Osteocyte (in vitro differentiated cells): ENCODE measurements around the gene PGS1. TPM values are rescaled to one million over a fixed set of nuclear protein-coding genes. Genes with fewer than 3 reads are reported as not detected.

Experiments
- DNase-seq: peaks from one replicate; pipeline ENCODE4 v3.0.0; 2021; ENCODE audit warnings: mixed read lengths; ENCODE audit not compliant: unreplicated experiment; ENCODE audit errors: extremely low spot score
- H3K27ac Mint-ChIP-seq: one replicate; pipeline ENCODE4 v1.8.0; 2021; ENCODE audit warnings: mild to moderate bottlenecking, mixed read lengths; ENCODE audit not compliant: unreplicated experiment
- H3K27me3 Mint-ChIP-seq: one replicate; pipeline ENCODE4 v1.8.0; 2021; ENCODE audit warnings: mixed read lengths; ENCODE audit not compliant: unreplicated experiment
- H3K36me3 Mint-ChIP-seq: one replicate; pipeline ENCODE4 v1.8.0; 2021; ENCODE audit warnings: mixed read lengths; ENCODE audit not compliant: unreplicated experiment
- H3K4me1 Mint-ChIP-seq: one replicate; pipeline ENCODE4 v1.8.0; 2021; ENCODE audit warnings: mixed read lengths; ENCODE audit not compliant: unreplicated experiment
- H3K4me3 Mint-ChIP-seq: one replicate; pipeline ENCODE4 v1.8.0; 2021; ENCODE audit warnings: mild to moderate bottlenecking, moderate library complexity, mixed read lengths; ENCODE audit not compliant: unreplicated experiment
- H3K9me3 Mint-ChIP-seq: one replicate; pipeline ENCODE4 v1.8.0; 2021; ENCODE audit warnings: mixed read lengths; ENCODE audit not compliant: unreplicated experiment
- total RNA-seq: library from RNA; stranded (reverse); gene quantifications from 2 replicates; pipeline ENCODE4 v1.2.1, GENCODE V29; 2021
- TF ChIP-seq, protein P1 (sequence below): fragments of 200-600 bp; sonication (generic); IDR thresholded peaks from 2 replicates; pipeline ENCODE4 v1.5.0; 2021; ENCODE audit warnings: antibody characterized with exemption, mild to moderate bottlenecking, moderate library complexity

PGS1 gene
- total RNA-seq, 1 donor from 2014 or later, result 53.0 TPM

- peaks cover 56% of the 10 kb centered on the region for H3K4me1 Mint-ChIP-seq
- H3K4me3 Mint-ChIP-seq, result no peak overlapping the region
- H3K27me3 Mint-ChIP-seq, result no peaks in the 10 kb centered on the region
- DNase-seq, result no peak
- H3K9me3 Mint-ChIP-seq, result no peaks in the 10 kb centered on the region
- H3K36me3 Mint-ChIP-seq, result no peaks in the 10 kb centered on the region
- H3K27ac Mint-ChIP-seq, result no peak overlapping the region
- TF ChIP-seq, protein P1, sequence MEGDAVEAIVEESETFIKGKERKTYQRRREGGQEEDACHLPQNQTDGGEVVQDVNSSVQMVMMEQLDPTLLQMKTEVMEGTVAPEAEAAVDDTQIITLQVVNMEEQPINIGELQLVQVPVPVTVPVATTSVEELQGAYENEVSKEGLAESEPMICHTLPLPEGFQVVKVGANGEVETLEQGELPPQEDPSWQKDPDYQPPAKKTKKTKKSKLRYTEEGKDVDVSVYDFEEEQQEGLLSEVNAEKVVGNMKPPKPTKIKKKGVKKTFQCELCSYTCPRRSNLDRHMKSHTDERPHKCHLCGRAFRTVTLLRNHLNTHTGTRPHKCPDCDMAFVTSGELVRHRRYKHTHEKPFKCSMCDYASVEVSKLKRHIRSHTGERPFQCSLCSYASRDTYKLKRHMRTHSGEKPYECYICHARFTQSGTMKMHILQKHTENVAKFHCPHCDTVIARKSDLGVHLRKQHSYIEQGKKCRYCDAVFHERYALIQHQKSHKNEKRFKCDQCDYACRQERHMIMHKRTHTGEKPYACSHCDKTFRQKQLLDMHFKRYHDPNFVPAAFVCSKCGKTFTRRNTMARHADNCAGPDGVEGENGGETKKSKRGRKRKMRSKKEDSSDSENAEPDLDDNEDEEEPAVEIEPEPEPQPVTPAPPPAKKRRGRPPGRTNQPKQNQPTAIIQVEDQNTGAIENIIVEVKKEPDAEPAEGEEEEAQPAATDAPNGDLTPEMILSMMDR, result no peak
Measured at GRCh38 chr17:78347453-78347852, 31.0 kb upstream of the PGS1 start.

- DNase-seq, result no peak
- Mint-ChIP-seq H3K4me3 (no peak overlapping the region), H3K27ac (no peak overlapping the region), H3K4me1 (peaks cover 52% of the 10 kb centered on the region), H3K9me3 (no peaks in the 10 kb centered on the region), H3K27me3 (no peaks in the 10 kb centered on the region), H3K36me3 (no peaks in the 10 kb centered on the region)
- TF ChIP-seq, protein P1, result no peak
Measured at GRCh38 chr17:78348055-78348770, 30.2 kb upstream of the PGS1 start.

GRCh38 chr17:78349891-78350642 is 28.4 kb upstream of the PGS1 start:
- TF ChIP-seq, protein P1, result peak; percentile 28
- Mint-ChIP-seq H3K4me3 (no peak overlapping the region), H3K27me3 (no peaks in the 10 kb centered on the region), H3K4me1 (peaks cover 59% of the 10 kb centered on the region), H3K9me3 (no peaks in the 10 kb centered on the region), H3K27ac (peak overlapping the region; percentile 40), H3K36me3 (peaks cover under 1% of the 10 kb centered on the region)
- DNase-seq, result no peak

DNA sequence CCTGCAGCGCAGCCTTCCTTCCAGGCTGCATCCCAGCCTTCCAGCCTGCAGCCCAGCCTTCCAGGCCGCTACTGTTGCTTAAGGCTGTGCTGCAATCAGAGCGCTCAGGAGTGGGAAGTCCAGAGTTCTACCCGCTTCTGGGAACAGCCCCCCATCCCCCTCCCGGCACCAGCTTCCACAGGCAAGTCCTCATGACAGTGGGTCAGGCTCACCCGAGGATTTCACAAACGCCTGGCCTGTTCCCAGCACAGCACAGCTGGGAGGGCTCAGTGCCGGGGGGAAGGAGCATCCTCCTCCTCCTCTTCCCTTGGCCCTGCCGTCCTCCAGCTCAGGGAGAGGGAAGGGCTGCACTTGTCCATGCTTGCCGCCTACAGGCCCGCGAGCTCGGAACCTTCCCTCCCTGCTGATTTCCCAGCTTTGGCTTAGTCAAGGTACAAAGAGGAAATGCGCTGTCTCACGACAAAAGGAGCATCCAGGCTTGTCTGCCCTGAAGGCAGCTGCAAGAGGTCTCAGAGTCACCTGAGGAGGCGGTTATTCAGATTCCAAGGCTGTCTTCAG is 26.9 kb upstream of the PGS1 start:
- no peaks in the 10 kb centered on the region for H3K9me3 Mint-ChIP-seq
- no peak overlapping the region for H3K4me3 Mint-ChIP-seq
- peak; percentile 92 for DNase-seq
- peak overlapping the region; percentile 84 for H3K27ac Mint-ChIP-seq
- no peaks in the 10 kb centered on the region for H3K27me3 Mint-ChIP-seq
- H3K36me3 Mint-ChIP-seq, result peaks cover 10% of the 10 kb centered on the region
- peaks cover 72% of the 10 kb centered on the region for H3K4me1 Mint-ChIP-seq
- TF ChIP-seq, protein P1, result no peak

- DNase-seq, result no peak
- Mint-ChIP-seq H3K4me3 (peak overlapping the region; percentile 62), H3K27ac (peak overlapping the region; percentile 97), H3K27me3 (no peaks in the 10 kb centered on the region), H3K4me1 (peaks cover 77% of the 10 kb centered on the region), H3K36me3 (peaks cover 32% of the 10 kb centered on the region), H3K9me3 (no peaks in the 10 kb centered on the region)
- TF ChIP-seq, protein P1, result no peak
Measured at GRCh38 chr17:78353834-78354233, 24.6 kb upstream of the PGS1 start.
